Measurements from ENCODE around the gene MYO18B. TPM values are rescaled to one million over a fixed set of nuclear protein-coding genes. Genes with fewer than 3 reads are reported as not detected.

The MYO18B gene
- total RNA-seq, 2 donors from 2014 or later = 0.43 to 1.0 TPM

DNA sequence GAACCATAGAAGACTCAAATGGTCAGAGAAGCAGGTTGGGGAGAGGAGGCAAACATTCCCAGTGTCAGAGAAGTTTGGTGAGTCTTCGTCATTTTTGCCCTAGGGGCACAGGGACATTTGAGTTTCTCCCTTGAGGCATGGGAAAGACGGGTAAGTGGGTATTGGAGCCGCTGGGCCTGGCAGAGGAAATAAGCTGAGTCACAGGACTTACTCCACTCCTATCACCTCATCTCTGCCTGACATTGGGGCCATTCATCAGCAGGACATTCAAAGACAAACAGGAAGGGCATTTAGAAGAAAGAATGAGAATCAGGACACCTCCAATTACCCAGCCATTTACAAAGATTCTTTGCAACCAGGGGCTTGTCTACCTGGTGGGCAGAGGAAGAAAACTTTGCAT, 326.6 kb downstream of the MYO18B start:
- no peaks in the 10 kb centered on the region for H3K9me3 Mint-ChIP-seq
- no peak overlapping the region for H3K27ac Mint-ChIP-seq
- no peak overlapping the region for H3K4me3 Mint-ChIP-seq
- peaks cover 20 to 47% of the 10 kb centered on the region in 2 donors for H3K27me3 Mint-ChIP-seq
- H3K4me1 Mint-ChIP-seq (ENCODE audit: low read depth in 2 of 2) = no peaks in the 10 kb centered on the region
- ATAC-seq (no peak), DNase-seq (ENCODE audit: low spot score) (no peak)
- H3K36me3 Mint-ChIP-seq = no peaks in the 10 kb centered on the region

DNA sequence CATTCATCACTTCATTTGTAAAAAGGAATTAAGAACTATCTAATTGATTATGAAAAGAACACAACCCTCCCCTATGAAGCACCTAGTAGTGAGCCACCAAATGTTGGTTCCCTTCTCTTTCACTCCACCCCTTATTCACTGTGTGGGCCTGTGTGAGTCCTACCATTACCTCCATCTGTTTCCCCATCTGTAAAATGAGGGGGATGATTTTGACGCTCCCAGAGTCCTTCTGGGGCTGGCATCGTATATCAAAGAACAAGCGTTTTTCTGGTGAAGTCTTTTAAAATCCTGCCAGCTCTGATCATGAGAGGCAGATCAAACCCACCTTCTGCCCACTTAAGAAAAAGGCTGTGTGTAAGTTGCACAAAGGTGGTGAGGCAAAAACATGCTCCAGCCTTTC, 330.6 kb downstream of the MYO18B start:
- DNase-seq (ENCODE audit: low spot score) = no peak
- Mint-ChIP-seq H3K36me3 (no peaks in the 10 kb centered on the region), H3K4me3 (no peak overlapping the region), H3K9me3 (no peaks in the 10 kb centered on the region), H3K27me3 (peaks cover 27 to 55% of the 10 kb centered on the region in 2 donors), H3K4me1 (ENCODE audit: low read depth in 2 of 2) (no peaks in the 10 kb centered on the region), H3K27ac (no peak overlapping the region)
- ATAC-seq = no peak

DNA sequence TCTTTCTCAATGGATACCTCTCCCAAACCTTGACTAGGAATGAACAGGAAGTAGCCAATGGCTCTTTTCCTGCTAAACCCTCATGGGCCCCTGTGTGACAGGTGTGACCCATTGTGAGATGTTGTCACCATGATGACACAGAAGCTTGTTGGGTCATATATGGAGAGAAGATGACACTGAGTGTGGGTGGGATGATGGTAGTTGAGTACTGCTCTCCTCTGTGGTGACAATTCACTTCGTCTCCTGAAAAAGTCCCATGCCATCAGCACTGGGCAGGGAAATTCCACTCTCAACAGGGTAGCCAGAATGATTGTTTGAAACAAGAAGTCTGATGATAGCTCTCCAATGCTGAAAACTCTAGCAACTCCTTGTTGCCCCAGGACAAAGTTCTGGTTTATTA, 333.3 kb downstream of the MYO18B start:
- H3K4me3 Mint-ChIP-seq = no peak overlapping the region
- H3K9me3 Mint-ChIP-seq = no peaks in the 10 kb centered on the region
- no peak for DNase-seq (ENCODE audit: low spot score)
- no peak overlapping the region for H3K27ac Mint-ChIP-seq
- ATAC-seq = no peak
- H3K36me3 Mint-ChIP-seq = no peaks in the 10 kb centered on the region
- H3K4me1 Mint-ChIP-seq (ENCODE audit: low read depth in 2 of 2) = no peaks in the 10 kb centered on the region
- peaks cover 19 to 37% of the 10 kb centered on the region in 2 donors for H3K27me3 Mint-ChIP-seq

DNA sequence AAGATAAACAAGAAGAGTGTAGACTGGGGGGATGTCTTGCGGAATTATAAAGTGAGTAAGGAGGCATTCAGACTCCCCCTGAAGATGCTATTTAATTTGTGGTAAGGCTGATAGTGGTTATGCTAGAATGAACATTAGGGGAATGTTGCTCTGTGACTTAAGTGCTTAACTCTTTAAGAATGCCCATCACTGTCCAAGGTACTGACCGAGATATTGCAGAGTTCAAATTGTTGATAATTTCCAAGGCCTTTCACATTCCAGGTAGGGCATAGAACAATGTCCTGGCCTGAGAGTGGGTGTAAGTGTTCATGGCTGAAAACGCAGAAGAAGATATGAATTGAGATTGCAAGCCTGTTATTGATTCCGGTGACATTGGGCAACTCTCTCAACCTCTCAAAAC, 337.0 kb downstream of the MYO18B start:
- ATAC-seq (no peak), DNase-seq (ENCODE audit: low spot score) (no peak)
- Mint-ChIP-seq H3K4me3 (no peak overlapping the region), H3K27me3 (peaks cover 12 to 24% of the 10 kb centered on the region in 2 donors), H3K4me1 (ENCODE audit: low read depth in 2 of 2) (no peaks in the 10 kb centered on the region), H3K36me3 (no peaks in the 10 kb centered on the region), H3K27ac (no peak overlapping the region), H3K9me3 (no peaks in the 10 kb centered on the region)

Other genes with a start within 250 kb of the MYO18B start
- 1 to 10 TPM; 2.8 to 3.0 TPM for gene GRK3, start 177.5 kb upstream of the MYO18B start, total RNA-seq